Ramos (cell line): ENCODE measurements around the gene TBC1D2B.

Source experiments
- in situ Hi-C: fragments of 300-500 bp; cut with MboI; formaldehyde crosslinking; loops from one replicate; pipeline ENCODE4 v1.14.3; 2022; ENCODE audit warnings: low sequenced_read_pairs; ENCODE audit not compliant: unreplicated experiment

Gene TBC1D2B

DNA sequence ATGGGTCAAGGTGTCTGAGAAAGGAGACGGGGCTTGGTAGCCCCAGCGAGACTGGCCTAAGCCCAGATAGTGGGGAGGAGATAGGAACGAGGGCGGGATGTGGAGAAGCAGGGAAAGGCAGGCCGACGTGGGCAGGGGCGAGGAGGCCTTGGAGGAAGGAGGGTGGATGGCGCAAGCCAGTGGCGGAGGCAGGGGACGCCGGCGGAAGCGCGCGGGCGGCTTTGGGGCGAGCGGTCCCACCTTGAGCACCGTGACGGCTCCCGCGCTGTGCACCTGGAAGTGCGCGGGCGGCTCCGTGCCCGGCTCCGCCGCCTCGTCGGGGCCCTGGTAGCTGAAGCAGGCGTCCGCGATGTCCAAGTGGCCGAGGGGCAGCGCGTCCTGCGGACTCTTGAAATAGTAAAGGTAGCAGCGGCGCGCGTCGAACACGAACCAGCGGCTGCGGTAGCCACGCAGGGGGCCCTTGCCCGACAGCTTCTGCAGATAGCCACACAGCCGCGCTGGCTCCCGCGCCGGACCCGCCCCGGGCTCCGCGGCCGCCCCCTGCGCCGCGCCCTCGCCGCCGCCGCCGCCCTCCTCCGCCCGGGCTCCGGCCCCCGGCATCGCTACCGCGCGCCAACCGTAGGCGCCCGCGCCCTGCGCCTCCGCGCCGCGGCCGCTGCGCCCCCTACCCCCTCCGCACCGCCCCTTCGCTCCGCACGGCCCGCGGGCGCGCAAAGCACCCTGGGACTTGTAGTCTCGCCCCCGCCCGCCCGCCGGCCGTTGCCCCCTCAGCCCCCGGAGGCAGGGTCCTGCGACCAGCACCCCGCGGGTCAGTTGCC is at the start of gene TBC1D2B:
TBC1D2B (minus strand) TSS at position 659 of the 818 bp plus-strand sequence; CDS start at position 600, 59 bp downstream.
- in situ Hi-C loops: no loop called here

- in situ Hi-C loops: no loop called here
Measured at GRCh38 chr15:78125267-78125666, 47.8 kb upstream of the TBC1D2B start.

DNA sequence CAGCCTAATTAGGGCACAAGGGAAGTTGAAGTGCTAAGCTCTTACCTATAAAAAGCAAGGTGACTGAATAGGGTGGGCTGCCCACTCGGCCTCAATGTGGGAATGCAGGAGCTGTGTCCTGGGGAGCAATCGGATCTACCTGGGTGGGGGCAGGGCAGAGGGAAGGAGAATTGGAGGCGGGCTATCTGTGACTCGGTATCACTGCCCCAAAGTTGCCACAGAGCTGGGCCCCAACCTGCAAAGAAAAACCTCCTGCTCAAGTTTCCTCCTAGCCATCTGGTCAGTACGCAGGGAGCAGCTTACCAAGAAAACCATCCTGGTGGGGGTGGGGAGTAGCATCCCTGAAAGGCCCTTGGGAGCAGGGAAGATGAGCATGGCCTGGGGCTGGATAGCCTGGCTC is 43.0 kb upstream of the TBC1D2B start:
- in situ Hi-C loops: no loop called here

- in situ Hi-C loops: loop anchor here (5.0 kb wide), 2 partner anchors 85 to 125 kb away; no protein-coding TSS in a partner anchor
Measured at GRCh38 chr15:78112551-78112950, 35.0 kb upstream of the TBC1D2B start.

- in situ Hi-C loops: loop anchor here (5.0 kb wide), 2 partner anchors 86 to 126 kb away; no protein-coding TSS in a partner anchor
Measured at GRCh38 chr15:78111788-78112187, 34.3 kb upstream of the TBC1D2B start.

DNA sequence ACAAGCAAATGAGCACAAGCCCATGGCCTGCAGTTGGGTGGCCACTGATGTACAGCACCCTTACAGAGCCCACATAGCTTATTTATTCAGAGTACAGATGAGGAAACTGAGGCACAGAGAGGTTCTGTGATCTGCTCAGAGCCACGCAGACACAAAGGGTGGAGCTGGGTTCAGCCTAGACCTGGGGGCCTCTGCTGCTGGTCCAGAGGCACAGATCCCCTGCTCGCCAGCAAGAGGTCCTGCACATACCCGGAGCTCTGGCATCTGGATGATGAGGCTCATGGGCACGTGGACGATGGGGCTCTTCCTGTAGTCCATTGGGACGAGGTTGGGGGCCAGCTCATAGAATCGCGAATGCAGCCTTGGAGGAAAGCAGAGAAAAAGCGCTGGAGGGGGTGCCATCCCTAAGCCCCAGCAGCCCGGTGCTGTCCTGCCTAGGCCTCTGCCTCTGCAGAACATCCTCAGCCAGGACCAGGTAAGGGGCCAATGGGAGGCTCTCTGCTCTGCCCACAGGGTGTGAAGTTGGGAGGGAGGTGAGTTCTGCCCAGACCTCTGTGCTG is 33.5 kb upstream of the TBC1D2B start:
- in situ Hi-C loops: loop anchor here (5.0 kb wide), 2 partner anchors 86 to 126 kb away; no protein-coding TSS in a partner anchor

DNA sequence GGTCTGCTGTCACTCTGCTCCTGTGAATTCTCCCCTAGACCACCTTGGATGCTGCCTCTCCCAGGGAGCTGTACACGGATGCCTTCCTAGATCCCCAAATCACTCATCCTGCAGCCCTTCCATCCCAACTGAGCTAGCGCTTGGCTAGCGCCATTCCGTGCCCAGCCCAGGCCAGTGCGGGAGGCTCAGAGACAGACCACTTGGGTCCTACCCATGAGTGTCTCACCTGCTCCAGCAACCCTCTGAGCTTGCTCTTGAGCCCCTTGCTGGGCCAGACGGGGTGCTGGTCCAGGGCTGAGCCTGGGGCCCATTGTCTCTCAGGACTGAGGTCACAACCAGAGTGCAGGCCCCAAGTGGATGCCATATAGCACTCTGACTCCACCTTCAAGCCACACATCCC is 32.6 kb upstream of the TBC1D2B start:
- in situ Hi-C loops: loop anchor here (5.0 kb wide), 2 partner anchors 87 to 127 kb away; no protein-coding TSS in a partner anchor

- in situ Hi-C loops: loop anchor here (5.0 kb wide), 1 partner anchor 142 kb away; no protein-coding TSS in a partner anchor
Measured at GRCh38 chr15:78109156-78109555, 31.6 kb upstream of the TBC1D2B start.

- in situ Hi-C loops: loop anchor here (5.0 kb wide), 1 partner anchor 141 kb away; no protein-coding TSS in a partner anchor
Measured at GRCh38 chr15:78108300-78109084, 31.0 kb upstream of the TBC1D2B start.

DNA sequence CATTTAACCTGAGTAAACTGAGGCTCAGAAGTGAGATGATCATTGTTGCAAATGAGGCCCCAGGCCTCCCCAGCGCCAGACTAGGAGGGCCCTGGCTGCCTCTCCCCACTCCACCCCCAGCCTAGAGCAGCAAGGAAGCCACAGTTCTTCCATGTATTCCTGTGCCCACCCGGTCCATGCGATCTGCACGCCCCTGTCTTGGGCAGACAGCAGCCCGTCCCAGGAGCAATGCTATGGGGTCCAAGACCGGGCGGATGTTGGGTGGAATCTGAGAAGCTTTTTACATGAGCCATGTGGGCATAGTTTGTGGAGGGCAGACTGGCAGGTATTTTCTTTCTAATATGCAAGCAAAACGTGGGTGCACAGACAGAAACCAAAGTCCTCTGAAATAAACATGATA is 30.0 kb upstream of the TBC1D2B start:
- in situ Hi-C loops: loop anchor here (5.0 kb wide), 1 partner anchor 140 kb away; no protein-coding TSS in a partner anchor

- in situ Hi-C loops: loop anchor here (5.0 kb wide), 1 partner anchor 138 kb away; no protein-coding TSS in a partner anchor
Measured at GRCh38 chr15:78105476-78106241, 28.1 kb upstream of the TBC1D2B start.

DNA sequence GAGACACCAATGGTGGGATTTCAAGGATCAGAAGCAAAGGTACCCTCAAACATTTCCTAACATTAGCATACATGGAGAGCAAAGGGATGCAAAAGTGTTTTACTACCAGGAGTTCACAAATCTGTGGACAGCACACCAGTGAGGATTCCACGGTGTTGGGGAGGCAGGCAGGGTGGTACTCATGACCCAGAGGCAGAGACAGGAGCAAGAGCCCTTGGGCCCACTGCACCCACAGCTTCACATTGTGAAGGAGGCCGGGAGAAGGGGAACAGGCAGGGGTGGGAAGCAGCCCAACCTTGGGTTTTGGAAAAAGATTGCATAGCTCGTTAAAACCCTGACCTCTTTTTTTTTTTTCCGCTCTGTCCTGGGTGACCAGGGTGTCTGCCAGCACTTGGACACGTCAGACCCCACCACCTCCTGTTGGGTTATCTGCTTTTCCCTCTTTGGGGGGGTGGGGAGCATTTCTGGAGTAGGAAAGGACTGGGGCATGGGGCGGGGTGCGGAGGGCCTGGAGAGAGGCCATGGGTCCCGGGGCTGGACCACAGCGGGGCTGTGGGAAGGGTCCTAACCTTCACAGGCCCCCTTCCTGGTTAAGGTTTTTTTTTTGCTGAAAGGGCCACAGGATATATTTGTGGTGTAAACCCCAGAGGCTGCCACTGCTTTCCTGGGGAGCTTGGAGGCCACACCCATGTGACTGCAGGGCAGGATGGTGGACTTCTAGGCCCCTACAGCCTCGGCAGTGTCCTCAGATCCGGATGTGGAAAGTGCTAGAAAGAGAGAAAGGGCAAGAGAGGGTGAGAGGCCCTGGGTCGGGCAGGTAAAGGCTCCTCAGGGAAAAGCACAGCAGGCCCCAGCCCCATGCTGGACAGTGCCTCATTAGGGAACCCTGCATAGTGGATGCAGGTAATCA is 27.3 kb upstream of the TBC1D2B start:
- in situ Hi-C loops: loop anchor here (5.0 kb wide), 2 partner anchors 98 to 138 kb away; no protein-coding TSS in a partner anchor

DNA sequence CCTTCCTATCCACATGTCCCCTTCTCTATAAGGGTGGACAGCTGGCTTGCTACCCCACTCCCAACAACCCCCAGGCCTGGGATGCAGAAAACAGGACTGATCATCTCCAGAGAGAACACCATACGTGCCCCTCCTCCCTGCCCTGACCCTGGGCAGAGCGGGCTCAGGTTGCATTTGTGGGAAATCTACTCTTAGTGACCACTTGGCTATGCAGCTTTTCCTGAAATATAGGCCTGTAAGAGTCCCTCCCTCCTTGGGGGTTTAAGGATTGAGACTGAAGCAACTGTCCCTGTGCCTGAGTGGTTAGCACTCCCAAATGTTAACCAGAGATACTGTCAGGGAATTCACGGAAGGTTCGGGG is 26.6 kb upstream of the TBC1D2B start:
- in situ Hi-C loops: loop anchor here (5.0 kb wide), 1 partner anchor 97 kb away; no protein-coding TSS in a partner anchor

DNA sequence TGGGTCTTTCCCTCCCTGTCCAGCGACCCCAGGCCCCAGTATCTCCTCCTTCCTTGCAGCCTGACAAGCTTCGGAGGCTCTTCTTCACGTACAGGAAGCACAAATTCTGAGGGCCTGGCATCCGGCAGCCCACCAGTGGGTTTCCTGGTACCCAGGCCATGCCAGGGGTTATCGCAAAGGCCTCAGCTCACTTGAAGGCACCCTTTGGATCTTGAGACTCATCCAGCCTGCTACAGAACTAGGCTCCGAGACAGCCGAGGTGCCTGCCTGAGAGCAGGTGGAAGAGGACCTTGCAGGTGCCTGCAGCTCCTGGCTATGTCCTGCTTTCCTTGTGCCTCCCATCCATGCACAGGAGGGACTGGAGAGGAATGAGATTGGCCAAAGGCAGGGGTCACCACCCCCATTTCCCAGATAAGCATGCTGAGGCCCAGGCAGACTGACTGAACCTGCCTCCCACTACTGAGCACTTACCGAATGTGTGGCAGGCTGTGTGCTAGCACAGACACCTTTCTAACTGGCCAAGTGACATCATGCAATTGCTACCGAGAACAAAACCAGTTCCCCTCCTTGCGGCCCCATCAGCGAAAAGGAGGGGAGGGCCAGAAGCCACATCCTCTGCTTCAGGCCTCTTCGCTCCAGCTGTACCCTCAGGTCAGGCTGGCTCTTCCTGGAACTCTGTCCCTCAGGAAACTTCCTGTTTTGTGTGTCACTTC is 26.1 kb upstream of the TBC1D2B start:
- in situ Hi-C loops: loop anchor here (5.0 kb wide), 1 partner anchor 96 kb away; no protein-coding TSS in a partner anchor

DNA sequence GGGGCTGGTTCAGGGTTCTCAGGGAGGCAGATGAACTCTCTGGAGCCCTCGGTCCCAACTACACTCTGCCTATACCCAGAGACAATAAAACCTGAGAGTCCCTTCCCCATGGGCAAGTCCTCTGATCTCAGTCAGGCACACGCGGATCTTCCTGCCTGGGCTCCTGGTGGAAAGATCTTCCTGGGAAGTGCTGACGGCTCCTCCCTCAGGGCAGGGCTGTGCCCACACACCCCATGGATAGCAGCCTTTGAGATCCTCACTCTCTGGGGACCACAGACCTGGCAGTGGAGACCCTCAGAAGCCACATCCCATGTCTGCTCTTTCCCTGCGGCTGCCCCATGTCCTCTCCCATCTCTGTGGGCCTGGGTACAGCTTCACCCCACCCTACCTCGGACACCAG is 25.2 kb upstream of the TBC1D2B start:
- in situ Hi-C loops: loop anchor here (5.0 kb wide), 1 partner anchor 95 kb away; no protein-coding TSS in a partner anchor

GRCh38 chr15:78102211-78102610 is 24.7 kb upstream of the TBC1D2B start:
- in situ Hi-C loops: loop anchor here (5.0 kb wide), 1 partner anchor 95 kb away; no protein-coding TSS in a partner anchor

- in situ Hi-C loops: loop anchor here (5.0 kb wide), 1 partner anchor 94 kb away; no protein-coding TSS in a partner anchor
Measured at GRCh38 chr15:78101423-78102105, 24.1 kb upstream of the TBC1D2B start.
